GM21825 (cell line): ENCODE measurements around the gene TCEANC2.

Experiments used
- ATAC-seq: cut with Tn5 transposase; IDR thresholded peaks from one replicate; pipeline ENCODE4 v1.9.1; 2021; ENCODE audit warnings: mild to moderate bottlenecking, moderate library complexity; ENCODE audit not compliant: unreplicated experiment

TCEANC2 gene

DNA sequence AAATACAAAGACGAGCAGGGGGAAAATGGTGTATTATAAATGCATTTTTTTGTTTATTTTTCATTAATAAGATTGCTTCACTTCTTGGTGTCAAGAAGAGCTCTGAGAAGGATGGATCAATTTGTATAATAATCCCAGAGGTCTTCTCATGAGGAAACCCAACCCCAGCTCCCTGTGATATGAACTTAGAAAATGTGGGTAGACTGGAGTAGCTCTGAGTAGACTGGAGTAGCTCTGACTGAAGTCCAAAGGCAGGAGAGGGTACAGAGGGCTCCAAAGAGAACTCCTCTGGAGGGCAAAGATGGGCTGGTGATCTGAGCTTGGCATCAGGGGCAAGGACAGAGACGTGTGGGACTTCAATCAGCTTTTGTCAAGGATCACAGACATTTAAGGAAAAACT is 78.0 kb downstream of the TCEANC2 start:
- ATAC-seq, result no peak

DNA sequence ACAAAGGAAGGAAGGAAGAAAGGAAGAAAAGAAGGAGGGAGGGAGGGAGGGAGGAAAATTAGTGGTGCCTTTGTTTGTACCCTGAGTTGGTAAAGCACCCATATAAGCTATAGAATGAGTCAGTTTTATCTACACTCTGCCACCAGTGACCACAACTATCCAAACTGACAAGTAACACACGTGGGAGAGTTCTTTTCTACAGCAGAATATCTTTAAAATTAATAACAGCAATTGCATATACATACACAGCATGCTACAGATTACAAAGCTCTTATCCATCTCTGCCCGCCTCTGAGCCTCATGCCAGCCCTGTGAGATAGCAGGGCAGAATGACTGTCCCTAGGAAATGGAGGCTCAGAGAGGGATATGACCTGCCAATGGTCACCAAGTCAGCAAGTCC is 79.1 kb downstream of the TCEANC2 start:
- ATAC-seq, result no peak

DNA sequence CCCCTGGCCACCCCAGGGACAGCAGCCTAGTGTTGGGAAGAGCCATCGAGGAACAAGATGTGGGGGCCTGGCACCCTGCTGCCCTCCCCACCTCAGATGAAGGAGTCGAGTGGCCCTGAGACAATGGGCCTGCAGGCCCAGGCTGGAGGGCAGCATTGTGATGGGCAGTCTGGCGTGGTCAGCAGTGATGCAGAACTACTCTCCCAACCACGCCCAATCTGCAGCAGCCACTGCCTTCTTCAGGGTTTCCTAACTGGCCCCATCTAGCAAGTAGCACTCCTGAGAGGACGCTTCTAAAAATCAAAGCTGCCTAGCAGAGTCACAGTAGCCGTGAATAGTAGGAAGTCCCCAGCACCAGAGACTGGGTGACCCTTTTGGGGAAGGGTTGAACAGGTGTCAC is 80.9 kb downstream of the TCEANC2 start:
- no peak for ATAC-seq

DNA sequence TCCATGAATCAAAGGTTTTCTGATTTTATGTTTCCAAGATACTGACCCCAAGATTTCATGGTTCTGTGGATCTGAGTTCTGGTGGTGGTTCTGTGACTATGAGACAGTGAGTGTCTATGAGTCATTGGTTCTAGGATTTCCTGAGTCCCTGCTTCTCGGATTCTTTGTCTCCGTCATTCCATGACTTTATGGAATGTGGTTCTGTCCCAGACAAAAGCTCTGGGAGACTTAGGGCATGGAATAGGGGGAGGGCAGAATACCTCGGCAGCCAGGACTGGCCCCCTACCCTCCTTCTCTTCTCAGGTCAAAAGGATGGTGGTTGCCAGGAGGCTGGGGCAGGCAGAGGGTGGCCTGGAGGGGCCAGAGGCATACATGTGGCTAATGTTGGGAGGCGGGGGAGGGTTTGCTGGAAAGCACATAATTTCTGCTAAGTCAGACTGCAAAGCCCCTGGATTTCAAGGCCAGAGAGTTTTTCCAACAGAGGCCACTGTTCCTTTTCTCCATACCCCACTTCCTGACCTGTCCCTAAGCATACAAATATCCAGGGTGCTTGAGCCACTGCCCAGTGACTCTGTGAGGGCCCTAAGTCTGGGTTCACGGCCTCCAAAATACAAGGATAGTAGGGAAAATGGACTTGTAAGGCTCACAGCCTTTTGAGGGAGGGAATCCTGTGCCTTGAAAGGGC is 82.2 kb downstream of the TCEANC2 start:
- no peak for ATAC-seq

DNA sequence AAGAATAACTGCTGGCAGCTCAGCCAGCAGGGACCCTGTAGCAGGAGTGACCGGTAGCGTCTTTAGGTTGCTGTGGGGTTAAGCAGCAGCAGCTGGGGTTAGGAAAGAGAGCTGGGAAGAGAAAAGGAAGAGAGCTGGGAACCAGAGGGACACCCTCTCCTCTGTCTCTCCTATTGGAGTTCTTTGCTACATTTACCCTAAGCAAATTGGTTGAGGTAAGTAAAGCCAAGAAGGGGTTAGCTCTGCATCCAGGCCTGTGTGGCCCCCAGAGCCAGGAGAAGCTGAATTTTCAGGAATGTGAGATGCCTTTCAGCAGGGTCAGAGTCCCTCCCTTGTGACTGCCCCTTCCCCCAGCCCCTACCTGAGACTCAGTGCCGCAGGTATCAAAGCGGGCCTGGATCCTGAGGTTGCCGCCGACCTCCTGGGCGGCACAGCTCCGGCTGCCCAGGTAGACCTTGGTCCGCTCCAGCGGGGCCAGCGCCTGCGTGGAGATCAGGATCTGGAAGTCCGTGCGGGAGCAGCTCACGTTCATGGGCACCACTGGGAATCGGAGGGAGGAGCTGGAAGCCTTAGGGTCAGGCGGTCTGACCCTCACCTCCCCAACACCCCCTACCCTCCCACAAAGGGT is 83.0 kb downstream of the TCEANC2 start:
- ATAC-seq, result no peak

DNA sequence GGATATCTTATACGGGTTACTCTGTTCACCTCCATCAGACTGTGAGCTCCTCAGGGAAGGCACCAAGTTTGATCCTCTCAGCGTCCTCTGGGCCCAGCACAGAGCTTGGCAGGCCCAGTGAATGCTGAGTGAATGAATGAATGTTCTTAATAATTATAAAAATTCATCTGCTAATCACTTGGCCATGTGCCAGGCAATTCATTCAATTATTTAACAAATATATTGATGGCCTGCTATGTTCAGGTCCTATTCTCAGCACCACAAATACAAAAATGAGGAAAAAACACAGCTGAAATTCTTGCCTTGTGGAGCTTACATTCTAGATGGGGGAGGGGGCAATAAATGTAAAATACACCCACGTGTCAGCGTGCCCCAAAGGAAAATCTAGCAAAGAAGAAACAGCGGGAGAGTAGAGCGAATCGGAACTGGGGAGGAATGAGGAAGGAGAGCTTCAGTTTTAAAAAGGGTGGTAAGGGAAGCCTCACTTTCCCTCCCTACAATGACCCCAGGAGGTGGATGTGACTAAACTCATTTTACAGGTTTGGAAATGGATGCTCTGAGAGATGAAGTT is 83.6 kb downstream of the TCEANC2 start:
- ATAC-seq, result no peak

DNA sequence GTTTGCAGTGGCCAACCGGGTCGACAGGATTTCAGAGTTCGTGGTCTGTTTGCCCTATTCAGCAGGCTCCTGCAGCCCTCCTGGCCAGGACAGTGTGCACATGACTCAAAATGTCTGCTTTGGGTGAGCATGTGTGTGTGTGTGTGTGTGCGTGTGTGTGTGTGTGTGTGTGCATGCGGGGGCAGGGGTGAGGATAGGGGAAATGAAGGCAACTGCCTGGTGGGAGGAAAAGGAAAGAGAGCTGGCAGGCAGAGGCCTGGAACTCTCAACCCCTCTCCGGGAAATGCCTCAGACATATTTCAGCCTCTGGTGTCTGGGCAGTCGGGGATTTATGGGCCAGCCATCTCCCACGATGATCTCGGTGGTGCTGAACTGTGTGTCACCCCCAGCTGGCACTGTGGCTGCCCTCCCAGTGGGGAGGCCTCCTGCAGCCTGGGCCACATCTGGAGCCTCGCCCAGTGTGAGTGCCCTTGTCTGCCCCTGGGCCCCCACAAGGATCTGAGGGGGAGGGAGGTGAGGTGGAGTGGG is 84.2 kb downstream of the TCEANC2 start:
- no peak for ATAC-seq

DNA sequence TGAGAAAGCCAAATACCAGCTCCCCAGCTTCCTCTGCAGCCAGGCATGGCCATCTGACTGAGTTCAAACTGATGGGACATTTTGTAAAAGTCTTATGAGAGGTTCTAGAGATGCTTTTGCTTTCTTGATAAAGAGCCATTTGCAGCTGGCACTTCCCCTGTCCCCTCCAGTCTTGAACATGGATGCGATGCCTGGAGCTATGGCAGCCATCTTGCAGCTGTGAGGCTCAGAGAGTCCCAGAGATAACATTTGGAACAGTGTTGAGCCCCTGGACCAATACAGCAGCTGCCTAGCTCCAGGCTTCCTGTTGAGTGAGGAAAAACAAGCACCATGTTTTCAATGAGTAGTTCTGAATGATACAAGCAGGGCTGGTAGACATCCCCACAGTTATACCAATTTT is 85.6 kb downstream of the TCEANC2 start:
- no peak for ATAC-seq

DNA sequence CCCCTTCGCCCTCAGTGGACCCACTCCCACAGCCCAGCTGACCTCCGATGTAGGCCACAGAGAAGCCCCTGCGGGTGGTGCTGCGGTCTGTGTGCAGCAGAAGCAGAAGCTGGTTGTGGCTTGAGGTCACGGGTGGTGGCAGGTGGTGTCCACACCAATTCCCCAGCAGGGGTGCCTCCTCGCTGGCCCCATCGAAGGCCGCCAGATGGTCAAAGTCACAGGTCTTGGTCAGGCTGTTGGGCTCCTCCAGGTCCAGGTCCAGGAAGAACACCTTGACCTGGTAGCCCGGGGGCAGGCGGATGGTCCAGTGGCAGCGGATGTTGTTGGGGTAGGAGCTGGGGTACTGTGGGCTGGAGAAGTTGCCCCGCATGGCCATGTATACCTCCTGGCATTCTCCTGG is 86.3 kb downstream of the TCEANC2 start:
- ATAC-seq, result no peak

DNA sequence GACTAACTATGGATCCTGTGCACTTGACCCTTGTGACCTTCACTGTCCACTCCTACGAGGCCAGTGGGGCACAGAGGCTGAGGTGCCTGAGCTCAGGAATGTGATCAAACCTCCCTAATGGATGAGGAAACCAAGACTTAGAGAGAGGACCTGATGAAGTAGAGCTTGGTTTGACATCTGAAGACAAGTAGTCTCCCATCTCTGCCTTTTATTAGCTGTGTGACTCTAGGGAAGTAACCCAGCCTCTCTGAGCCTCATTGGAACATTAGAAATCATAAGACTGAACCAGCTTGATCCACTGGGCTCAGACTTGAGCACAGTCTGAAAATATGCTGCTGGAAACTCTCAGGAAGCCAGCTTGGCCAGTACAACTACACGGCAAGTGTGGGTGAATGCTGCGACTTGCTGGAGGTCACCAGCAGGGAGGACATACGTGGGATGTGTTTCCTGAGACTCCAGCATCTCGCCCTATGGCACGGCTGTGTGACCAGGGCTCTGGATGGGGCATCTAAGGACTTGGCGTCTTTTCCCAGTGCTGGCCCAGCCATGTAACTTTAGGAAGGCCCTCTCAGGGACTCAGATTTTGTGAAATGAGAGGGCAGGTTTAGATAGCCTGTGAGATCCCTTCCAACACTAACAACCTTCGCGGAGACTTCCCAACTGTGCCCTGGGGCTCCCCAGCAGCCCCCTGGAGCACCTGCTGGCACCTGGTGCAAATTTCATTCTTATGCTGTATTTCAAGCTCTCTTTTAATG is 88.9 kb downstream of the TCEANC2 start:
- ATAC-seq, result no peak

DNA sequence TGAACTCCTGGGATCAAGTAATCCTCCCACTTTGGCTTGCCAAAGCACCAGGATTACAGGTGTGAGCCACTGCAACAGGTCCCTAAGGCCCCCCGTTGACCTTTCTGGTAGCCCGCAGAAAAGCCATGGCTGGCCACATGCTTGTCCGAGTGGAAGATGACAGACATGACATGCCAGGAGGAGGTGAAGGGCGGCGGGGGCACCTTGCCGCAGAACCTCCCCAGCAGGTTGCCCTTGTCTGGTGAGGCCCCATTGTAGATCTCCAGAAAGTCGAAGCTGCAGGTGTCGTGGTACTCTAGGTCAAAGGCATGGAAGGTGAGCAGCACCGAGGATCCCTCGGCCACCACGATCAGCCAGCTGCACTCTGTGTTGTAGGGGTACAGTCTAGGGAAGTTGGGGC is 91.0 kb downstream of the TCEANC2 start:
- ATAC-seq, result no peak

DNA sequence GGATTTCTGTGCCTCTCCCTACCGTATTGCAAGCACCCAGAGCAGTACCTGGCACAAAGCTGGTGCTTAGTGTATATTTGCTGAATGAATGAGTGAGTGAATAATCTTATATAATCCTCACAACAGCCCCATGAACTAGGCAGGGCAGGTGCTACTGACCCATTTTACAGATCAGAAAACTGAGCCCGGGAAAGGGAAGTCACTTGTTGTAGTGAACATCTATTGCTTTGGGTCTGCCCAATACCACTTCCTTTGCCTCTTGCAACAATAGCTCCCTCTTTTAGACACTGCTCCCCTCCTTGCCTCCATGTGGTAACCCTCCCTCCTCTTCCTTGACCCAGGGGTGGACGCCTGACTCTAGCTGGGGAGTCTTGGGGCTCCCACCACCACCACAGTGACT is 96.3 kb downstream of the TCEANC2 start:
- no peak for ATAC-seq

DNA sequence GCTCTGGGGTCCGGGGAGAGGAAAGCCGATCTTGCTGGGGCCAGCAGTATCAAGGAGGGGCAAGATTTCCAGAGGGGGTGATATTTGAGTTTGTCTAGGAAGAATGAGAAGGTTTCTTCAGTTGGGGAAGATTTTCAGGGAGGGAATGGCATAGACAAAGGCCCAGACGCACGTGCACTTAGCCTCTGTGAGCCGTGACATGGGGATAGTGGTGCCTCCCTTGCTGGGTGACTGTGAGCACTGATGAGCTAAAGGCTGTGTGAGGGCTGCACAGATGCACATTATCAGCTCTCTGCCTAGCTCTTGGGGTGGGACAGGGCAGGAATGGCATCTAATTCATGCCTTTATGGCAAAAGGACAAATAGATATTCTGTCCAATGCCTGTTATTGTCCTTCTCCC is 97.6 kb downstream of the TCEANC2 start:
- ATAC-seq, result no peak

DNA sequence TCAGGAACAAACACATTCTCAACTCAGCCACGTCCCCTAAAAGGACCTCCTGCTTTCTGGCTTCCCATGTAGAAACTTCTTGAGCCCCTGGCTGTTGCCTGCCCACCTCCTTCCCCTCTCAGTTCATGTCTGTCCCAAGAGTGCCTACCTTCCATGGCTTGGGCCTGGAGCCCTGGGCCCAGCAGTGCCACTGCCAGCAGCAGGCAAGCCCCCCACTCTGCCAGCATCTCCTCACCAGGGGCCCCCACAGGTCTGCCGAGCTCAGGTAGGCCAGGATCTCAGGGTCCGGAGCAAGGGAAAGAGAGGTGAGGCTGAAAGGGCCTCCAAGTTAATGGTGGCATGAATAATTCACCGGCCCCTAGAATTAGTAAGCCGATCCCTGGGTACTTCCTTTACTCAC is 99.3 kb downstream of the TCEANC2 start, which contains the start of gene CDCP2:
Gene CDCP2 (minus strand): TSS at position 305 of the 400 bp plus-strand sequence. CDS start 78 bp downstream, at position 227.
- no peak for ATAC-seq

DNA sequence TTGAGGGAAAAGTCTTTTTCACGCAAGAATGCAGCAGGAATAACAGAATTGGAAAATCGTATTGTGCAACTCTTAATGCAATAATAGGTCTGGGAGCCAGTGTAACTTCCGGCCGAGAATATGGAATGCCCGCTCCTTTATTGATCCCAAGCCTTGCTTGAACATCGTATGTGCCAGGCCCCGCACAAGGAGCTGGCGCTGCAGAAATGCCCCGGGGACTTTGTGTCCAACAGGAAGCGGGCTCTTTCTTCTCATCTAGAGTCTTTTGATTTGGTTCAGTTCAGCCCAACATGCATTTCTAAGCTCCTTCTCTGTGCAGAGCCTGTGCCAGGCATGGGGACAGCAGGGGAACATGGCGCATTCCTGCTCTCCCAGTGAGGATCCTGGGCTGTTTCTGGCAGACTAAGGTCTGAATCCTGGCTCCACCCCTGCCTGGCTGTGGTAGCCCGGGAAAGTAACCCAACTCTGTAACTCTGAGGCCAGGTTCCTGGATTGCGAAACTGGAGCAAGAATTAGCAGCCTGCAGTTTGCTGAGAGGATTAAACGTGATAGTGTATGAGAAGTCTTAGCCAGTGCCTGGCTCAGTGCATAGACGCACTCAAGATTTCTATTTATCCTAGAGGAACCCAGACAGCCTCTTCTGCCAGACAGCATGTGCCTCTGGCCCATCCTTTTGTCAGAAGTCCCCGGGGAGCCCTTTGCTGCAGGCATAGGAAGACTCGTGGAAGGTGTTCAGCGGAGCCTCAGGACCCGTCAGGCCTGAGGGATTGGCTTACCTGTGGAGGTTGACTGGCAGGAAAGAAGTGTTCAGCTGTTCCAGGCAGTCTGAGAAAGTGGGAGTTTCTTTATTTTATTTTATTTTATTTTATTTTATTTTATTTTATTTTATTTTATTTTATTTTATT is 100.4 kb downstream of the TCEANC2 start:
- ATAC-seq, result no peak
